Thyroid gland (tissue), 4 donors: ENCODE measurements around the gene ZBTB48. TPM values are rescaled to one million over a fixed set of nuclear protein-coding genes. Genes with fewer than 3 reads are reported as not detected.
A peak's percentile ranks its signal among the peaks of the same experiment; 100 is the strongest.
"Not testable (repeated sequence)": the region's sequence is repeated elsewhere in the genome, so short reads cannot be mapped to it uniquely, and the experiment has no call there.

Experiments
- DNase-seq, 2 donors: peaks; one replicate each; pipeline ENCODE4 v3.0.0-alpha.2; 2019
- H3K27ac ChIP-seq, 3 donors: fragments of 200-600 bp; sonication (generic); 1 replicate in 2 of 3; 2 replicates in 1 of 3; pipeline ENCODE4 v1.5.1; 2016 to 2019; ENCODE audit warnings: mild to moderate bottlenecking in 1 of 3, moderate library complexity in 1 of 3
- H3K27me3 ChIP-seq: fragments of 200-600 bp; sonication (generic); one replicate; pipeline ENCODE4 v1.5.1; 2019
- H3K36me3 ChIP-seq, 2 donors: fragments of 200-600 bp; sonication (generic); one replicate each; pipeline ENCODE4 v1.5.1; 2016 to 2019
- H3K4me1 ChIP-seq, 2 donors: fragments of 200-600 bp; sonication (generic); one replicate each; pipeline ENCODE4 v1.5.1; 2017 to 2019
- H3K4me3 ChIP-seq, 3 donors: fragments of 200-600 bp; sonication (generic); replicated peaks in 1 of 3; 1 replicate in 2 of 3; 2 replicates in 1 of 3; pipeline ENCODE4 v1.5.1; 2016; ENCODE audit warnings: mild to moderate bottlenecking in 1 of 3
- H3K9me3 ChIP-seq: fragments of 200-600 bp; sonication (generic); one replicate; pipeline ENCODE4 v1.5.1; 2017
- POLR2A ChIP-seq, 2 donors: fragments of 450-650 bp; IDR thresholded peaks; one replicate each; pipeline ENCODE4 v1.6.1; 2017; ENCODE audit warnings: antibody characterized with exemption in 2 of 2, mild to moderate bottlenecking in 2 of 2, moderate library complexity in 1 of 2
- WGBS, 2 donors: methylation state at CpG; one replicate each; pipeline ENCODE4 v1.1.5; 2017; 5-methylcytosine and 5-hydroxymethylcytosine counted together
- intact Hi-C: fragments of 100-400 bp; cut with DNase I; formaldehyde crosslinking; loops from one replicate; pipeline ENCODE4 v1.15.1; 2023
- total RNA-seq, 4 donors: library from RNA; depleted of rRNA; stranded (reverse); fragments of >200 nt; gene quantifications; one replicate each; pipeline ENCODE4 v1.2.3, GENCODE V29; 2016
- TF ChIP-seq, protein P1 (sequence below), 6 experiments: fragments of 200-600 bp in 3 of 6; fragments of 450-650 bp in 3 of 6; sonication (generic) in 3 of 6; IDR thresholded peaks; one replicate each; pipeline ENCODE4 v1.5.1; 2016 to 2019; ENCODE audit warnings: antibody characterized with exemption in 6 of 6, mild to moderate bottlenecking in 2 of 6, inconsistent platforms in 1 of 6, moderate library complexity in 1 of 6

Gene ZBTB48
- total RNA-seq, 4 donors from 2014 or later = 22.7 to 33.8 (median 29.4) TPM

DNA sequence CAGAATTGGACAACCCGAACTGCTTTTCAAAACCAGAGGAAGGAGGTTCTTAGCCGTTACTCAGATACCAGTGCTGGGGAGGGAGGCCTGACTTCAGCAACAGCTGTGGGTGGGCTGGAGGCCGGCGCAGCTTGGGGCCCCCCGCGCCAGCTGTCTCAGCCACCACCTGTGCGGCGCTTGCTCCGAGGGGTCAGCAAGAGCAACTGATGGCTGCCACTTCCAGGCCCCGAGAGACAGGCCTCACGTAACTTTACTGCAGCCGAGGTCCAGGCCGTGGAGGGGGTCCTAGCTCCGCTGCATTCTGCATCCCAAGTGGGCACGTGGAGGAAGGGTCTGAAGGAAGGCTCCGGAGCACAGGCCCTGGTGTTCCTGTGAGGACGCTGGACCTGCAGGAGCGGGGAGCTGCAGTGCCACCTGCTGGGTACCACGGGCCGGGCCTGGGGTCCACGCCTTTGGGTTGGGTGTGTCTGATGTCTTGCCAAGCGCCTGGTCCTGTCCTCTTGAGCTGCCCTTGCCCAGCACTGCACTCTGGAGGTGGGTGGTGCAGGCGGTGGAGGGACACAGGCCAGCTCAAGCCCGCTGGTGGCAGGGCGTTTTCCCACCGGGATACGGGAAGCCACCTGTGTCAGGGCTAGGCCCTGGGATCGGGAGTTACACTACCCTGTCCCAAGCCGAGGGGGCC is 54.7 kb downstream of the ZBTB48 start:
- Histone ChIP-seq H3K36me3 (peaks cover 38 to 44% of the 10 kb centered on the region in 2 donors), H3K27me3 (no peaks in the 10 kb centered on the region), H3K4me1 (peaks cover 2 to 9% of the 10 kb centered on the region in 2 donors), H3K4me3 (no peak overlapping the region), H3K27ac (no peak overlapping the region), H3K9me3 (no peaks in the 10 kb centered on the region)
- DNase-seq = peak; percentile 67 to 77
- intact Hi-C loops = no loop called here
- TF ChIP-seq, protein P1, sequence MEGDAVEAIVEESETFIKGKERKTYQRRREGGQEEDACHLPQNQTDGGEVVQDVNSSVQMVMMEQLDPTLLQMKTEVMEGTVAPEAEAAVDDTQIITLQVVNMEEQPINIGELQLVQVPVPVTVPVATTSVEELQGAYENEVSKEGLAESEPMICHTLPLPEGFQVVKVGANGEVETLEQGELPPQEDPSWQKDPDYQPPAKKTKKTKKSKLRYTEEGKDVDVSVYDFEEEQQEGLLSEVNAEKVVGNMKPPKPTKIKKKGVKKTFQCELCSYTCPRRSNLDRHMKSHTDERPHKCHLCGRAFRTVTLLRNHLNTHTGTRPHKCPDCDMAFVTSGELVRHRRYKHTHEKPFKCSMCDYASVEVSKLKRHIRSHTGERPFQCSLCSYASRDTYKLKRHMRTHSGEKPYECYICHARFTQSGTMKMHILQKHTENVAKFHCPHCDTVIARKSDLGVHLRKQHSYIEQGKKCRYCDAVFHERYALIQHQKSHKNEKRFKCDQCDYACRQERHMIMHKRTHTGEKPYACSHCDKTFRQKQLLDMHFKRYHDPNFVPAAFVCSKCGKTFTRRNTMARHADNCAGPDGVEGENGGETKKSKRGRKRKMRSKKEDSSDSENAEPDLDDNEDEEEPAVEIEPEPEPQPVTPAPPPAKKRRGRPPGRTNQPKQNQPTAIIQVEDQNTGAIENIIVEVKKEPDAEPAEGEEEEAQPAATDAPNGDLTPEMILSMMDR (IDR thresholded peaks at IDR 0.05) = peak in 4 of 6 experiments; percentile 37 to 56 (median 50)
- no peak for TF ChIP-seq POLR2A (IDR thresholded peaks at IDR 0.05)
- 82 to 93% methylated on average over 6 to 13 of the region's 29 CpGs for WGBS, 2 donors

GRCh38 chr1:6635161-6635909 is 55.5 kb downstream of the ZBTB48 start:
- no peak overlapping the region for H3K4me3 ChIP-seq
- H3K27ac ChIP-seq = no peak overlapping the region
- peaks cover 38 to 41% of the 10 kb centered on the region in 2 donors for H3K36me3 ChIP-seq
- no peak for DNase-seq
- intact Hi-C loops = no loop called here
- no peaks in the 10 kb centered on the region for H3K27me3 ChIP-seq
- TF ChIP-seq POLR2A (IDR thresholded peaks at IDR 0.05) = no peak
- TF ChIP-seq, protein P1 (IDR thresholded peaks at IDR 0.05) = no peak
- 86 to 97% methylated on average over 14 to 19 of the region's 20 CpGs for WGBS, 2 donors
- peaks cover 2 to 9% of the 10 kb centered on the region in 2 donors for H3K4me1 ChIP-seq
- H3K9me3 ChIP-seq = no peaks in the 10 kb centered on the region

DNA sequence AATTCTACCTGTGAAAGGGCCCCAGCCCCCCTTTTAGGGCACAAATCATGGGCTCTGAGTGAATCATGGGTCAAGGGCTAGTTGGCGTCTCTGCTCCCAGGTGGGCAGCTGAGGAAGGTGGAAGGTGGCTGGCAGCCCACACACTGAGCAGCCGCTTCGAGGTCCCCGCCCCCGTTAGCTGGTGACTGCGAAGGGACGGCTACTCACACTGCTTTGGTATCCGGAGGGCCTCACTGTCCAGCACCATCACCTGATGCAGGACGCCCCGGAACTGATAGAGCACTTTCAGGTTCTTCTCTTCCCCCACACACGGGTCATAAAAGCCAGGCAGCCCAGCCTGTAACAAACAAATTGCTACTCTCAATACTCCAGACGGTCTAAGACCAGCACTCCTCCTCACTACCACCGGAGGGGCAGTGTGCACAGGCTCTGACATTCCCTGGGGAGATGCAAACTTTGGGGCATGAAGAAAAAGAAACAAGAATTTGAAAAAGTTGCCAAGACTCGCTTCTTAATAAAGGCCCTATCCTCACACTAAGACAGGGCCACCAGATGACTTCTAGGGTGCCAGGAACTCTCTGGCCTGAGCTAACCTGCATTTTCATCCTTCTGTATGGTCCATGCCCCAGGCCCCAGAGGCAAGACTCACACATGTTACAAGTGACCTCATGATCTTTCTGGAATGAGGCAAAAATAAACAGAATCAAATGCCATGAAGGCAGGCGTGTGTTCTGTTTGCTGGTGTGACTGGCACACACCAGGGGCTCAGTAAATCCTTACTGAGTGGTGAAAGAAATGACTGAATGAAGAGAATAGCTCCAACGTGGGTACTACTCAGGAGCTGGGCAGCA is 56.3 kb downstream of the ZBTB48 start:
- intact Hi-C loops = no loop called here
- Histone ChIP-seq H3K36me3 (peaks cover 38% of the 10 kb centered on the region in 2 donors), H3K27me3 (no peaks in the 10 kb centered on the region), H3K9me3 (no peaks in the 10 kb centered on the region), H3K4me1 (peaks cover 2 to 9% of the 10 kb centered on the region in 2 donors), H3K27ac (peak overlapping the region in 2 of 3 donors; percentile 39 to 51), H3K4me3 (no peak overlapping the region)
- WGBS, 2 donors = 82 to 86% methylated on average over 16 of the region's 16 CpGs
- TF ChIP-seq POLR2A (IDR thresholded peaks at IDR 0.05) = peak in 1 of 2 donors; percentile 16
- TF ChIP-seq, protein P1 (IDR thresholded peaks at IDR 0.05) = no peak
- peak; percentile 18 to 31 for DNase-seq

- H3K4me3 ChIP-seq, DNase-seq, H3K4me1 ChIP-seq, intact Hi-C loops, H3K27me3 ChIP-seq, H3K9me3 ChIP-seq: not testable (repeated sequence)
- Histone ChIP-seq H3K36me3 (peaks cover 38% of the 10 kb centered on the region in 2 donors), H3K27ac (peak overlapping the region in 2 of 3 donors; percentile 39 to 51)
- WGBS, 2 donors = 96 to 98% methylated on average over 6 of the region's 6 CpGs
Observed at GRCh38 chr1:6636778-6637177, 57.0 kb downstream of the ZBTB48 start.

GRCh38 chr1:6637770-6638169 is 58.0 kb downstream of the ZBTB48 start:
- peaks cover 28 to 32% of the 10 kb centered on the region in 2 donors for H3K36me3 ChIP-seq
- no peak for DNase-seq
- TF ChIP-seq POLR2A (IDR thresholded peaks at IDR 0.05) = no peak
- TF ChIP-seq, protein P1 (IDR thresholded peaks at IDR 0.05) = no peak
- intact Hi-C loops = no loop called here
- WGBS, 2 donors = 83 to 91% methylated on average over 9 of the region's 9 CpGs
- H3K9me3 ChIP-seq = no peaks in the 10 kb centered on the region
- peaks cover 2 to 9% of the 10 kb centered on the region in 2 donors for H3K4me1 ChIP-seq
- no peak overlapping the region for H3K4me3 ChIP-seq
- peak overlapping the region in 1 of 3 donors; percentile 51 for H3K27ac ChIP-seq
- H3K27me3 ChIP-seq = no peaks in the 10 kb centered on the region
